Epithelial cell of esophagus (primary cell): ENCODE results near the gene SFMBT1.

Experiments
- DNase-seq: peaks from one replicate; pipeline ENCODE4 v3.0.0; 2010; ENCODE audit warnings: low read depth
- H3K4me3 ChIP-seq: 2 replicates; pipeline ENCODE4 v1.5.1; 2011; ENCODE audit warnings: mild to moderate bottlenecking, low read length, control low read depth
- CTCF ChIP-seq: IDR thresholded peaks from 2 replicates; pipeline ENCODE4 v1.5.1; 2011; ENCODE audit warnings: low read depth, mild to moderate bottlenecking, low read length, control low read depth, inconsistent platforms; ENCODE audit not compliant: insufficient read depth; ENCODE audit errors: missing control alignments

Gene SFMBT1

GRCh38 chr3:52882377-52882776 is 163.5 kb downstream of the SFMBT1 start:
- H3K4me3 ChIP-seq: no peak overlapping the region
- no peak for TF ChIP-seq CTCF
- DNase-seq: no peak

DNA sequence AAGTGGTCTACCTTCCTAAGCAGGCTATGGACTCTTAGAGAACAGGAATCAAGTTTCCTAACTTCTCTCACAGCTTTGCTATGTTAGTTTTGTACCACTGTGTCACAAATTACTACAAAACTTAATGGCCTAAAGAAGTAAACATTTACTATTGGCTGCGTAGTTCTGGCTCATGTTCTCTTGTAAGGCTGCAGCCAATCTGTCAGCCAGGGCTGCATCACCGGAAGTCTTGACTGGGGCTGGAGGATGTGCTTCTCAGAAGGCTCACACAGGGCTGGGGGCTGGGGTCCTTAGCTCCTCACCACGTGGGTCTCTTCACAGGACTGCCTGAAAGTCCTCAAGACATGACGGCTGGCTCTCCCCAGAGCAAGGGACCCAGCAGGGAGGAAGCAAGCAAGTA is 164.0 kb downstream of the SFMBT1 start:
- TF ChIP-seq CTCF: no peak
- DNase-seq: no peak
- no peak overlapping the region for H3K4me3 ChIP-seq

DNA sequence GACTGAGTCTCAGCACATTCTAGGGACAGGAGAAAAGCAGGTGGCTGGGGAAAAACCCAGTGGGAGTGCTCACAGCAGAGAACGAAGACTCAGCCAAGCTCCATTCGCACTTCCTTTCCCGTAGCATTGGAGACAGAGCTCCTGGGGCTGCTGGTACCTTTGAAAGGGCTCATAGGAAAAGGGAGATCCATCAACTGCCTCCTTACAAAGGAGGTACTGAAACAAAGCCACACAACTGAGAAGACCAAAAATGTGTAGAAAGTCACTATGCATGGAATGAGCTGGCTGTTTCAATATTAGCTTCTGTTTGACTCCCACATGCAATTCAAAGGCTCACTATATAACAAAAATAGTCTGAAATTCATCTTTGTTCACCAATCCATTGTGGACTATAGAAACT is 165.4 kb downstream of the SFMBT1 start:
- no peak for DNase-seq
- TF ChIP-seq CTCF: no peak
- H3K4me3 ChIP-seq: no peak overlapping the region

GRCh38 chr3:52880047-52880446 is 165.8 kb downstream of the SFMBT1 start:
- DNase-seq: no peak
- TF ChIP-seq CTCF: no peak
- H3K4me3 ChIP-seq: no peak overlapping the region

DNA sequence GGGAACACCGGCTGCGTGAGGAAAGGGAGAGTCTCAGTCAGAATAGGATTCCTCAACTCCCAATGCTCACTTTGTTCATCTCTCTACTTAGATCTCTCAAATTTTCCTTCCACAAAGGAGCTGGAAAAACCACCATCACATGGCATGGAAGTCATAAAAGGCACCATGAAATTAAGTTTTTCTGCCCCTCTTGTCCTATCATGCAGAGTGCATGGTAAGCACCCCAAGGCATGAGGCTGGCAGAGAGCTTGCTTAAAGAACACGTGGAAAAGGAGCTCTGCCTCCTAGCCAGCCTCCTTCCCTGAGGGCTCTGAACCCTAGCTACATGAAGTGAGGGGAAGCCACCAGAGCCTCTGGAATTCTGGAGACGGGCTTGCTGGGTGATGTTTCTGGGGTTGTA is 166.3 kb downstream of the SFMBT1 start:
- no peak for TF ChIP-seq CTCF
- no peak overlapping the region for H3K4me3 ChIP-seq
- DNase-seq: no peak

GRCh38 chr3:52879090-52879489 is 166.8 kb downstream of the SFMBT1 start:
- DNase-seq: no peak
- no peak for TF ChIP-seq CTCF
- H3K4me3 ChIP-seq: no peak overlapping the region

DNA sequence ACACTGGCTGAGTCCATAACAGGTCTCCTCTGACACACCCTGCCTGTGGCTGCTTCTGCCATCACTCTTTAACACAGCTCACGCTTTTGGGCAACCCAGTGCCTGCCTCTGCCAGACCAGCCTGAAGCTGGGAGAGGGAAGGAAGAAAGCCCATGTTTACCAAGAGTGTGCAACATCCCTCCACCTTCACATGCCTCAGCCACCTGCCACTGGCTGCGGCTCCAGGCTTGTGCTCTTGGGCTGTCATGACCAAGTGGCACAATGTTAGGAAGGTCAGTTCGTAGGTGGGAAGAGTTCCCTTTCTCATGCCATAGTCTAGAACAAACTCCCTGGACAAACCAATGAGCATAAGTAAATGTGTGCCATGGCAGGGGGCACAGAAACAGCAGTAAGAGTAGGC is 168.8 kb downstream of the SFMBT1 start:
- no peak for TF ChIP-seq CTCF
- H3K4me3 ChIP-seq: no peak overlapping the region
- DNase-seq: no peak
